ENCODE data around the gene GFOD1.

The GFOD1 gene

DNA sequence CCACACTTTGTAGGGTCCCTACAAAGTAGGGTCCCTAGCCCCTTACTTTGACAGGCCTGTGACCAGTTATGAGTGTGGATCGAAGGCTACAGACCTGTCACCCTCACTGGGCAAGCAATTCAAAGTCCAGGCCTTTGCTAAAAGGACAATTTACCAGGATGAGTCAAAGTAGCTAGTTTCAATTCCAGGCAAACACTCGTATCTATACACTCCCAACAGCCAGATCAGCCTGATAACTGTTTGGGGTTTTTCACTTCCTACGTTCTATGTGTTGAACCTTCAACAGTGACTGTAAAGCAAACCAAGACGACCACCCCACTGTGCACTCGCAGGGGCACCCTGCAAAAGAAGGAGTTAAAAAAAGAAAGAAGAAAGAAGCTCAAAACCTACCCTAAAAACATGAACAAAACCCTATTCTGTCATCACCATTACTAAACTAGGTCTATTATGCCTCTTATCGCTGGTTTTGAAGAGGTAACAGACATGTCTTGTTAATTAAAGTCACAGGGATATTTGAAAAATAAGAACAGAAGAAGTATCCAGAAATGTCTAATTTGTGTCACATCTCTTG is 3.2 kb downstream of the GFOD1 start:
- peak overlapping the region; percentile 59 for H3K27ac Mint-ChIP-seq
- H3K4me1 Mint-ChIP-seq (ENCODE audit: low read depth): peaks cover 40% of the 10 kb centered on the region
- H3K27me3 Mint-ChIP-seq: no peaks in the 10 kb centered on the region
- peaks cover 11% of the 10 kb centered on the region for H3K36me3 Mint-ChIP-seq
- H3K9me3 Mint-ChIP-seq (ENCODE audit: low read depth): no peaks in the 10 kb centered on the region
- H3K4me3 Mint-ChIP-seq: peak overlapping the region; percentile 99

DNA sequence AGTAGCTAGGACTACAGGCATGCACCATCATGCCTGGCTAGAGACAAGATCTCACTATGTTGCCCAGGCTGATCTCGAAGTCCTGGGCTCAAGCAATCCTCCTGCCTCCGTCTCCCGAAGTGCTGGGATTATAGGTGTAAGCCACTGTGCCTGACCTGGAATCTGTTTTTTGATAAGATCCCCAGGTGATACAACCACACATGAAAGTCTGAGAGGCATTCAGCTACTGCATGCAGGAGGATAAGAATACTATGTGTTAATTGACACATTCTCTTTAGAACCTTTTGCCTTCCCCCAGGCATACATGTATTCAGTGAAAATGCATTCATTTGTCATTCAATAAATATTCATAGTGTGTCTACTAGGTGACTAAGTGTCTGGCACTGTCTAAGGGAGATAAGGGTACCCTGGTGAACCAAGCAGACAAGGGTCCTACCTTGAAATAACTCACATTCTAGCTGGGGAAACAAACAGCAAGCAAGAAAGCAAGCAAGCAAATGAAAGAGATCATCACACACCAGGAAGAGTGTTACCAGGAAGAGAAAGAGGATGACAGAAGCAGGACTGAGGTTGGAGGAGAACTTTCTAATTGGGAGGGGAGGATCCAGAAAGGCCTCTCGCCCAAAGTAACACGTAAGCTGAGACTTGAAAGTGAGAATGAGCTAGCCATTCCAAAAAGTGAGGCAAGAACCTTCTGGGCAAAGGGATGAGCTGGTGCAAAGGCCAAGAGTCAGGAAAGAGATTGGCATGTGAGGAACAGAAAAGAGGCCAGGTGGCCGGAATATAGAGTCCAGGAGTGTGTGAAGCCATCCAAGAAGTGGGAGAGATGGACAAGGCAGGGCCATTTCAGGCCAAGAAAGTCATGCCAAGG is 6.5 kb downstream of the GFOD1 start:
- Mint-ChIP-seq H3K4me1 (ENCODE audit: low read depth) (peaks cover 46% of the 10 kb centered on the region), H3K4me3 (no peak overlapping the region), H3K36me3 (peaks cover 13% of the 10 kb centered on the region), H3K27ac (no peak overlapping the region), H3K27me3 (no peaks in the 10 kb centered on the region), H3K9me3 (ENCODE audit: low read depth) (no peaks in the 10 kb centered on the region)

DNA sequence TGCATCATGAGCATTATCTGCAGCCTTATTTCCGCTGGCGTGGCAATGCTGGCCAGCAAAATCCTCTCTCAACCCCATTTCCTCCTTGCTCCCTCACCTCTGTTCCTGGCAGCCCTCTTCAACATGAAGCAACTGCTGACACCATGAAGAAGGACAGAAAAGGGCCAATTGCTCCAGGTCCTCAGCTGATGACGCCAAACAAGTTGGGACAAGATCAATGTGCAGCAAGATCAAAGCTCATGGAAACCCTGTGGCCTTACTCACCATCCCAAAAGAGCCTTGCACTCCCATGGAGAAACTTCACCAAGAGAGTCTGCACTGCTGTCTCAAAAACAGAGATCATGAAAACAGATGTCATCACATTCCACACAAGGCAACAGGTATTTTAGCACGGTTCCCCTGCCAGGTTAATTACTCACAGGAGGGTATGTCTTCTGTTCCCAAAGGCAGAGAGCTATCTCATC is 7.4 kb downstream of the GFOD1 start:
- Mint-ChIP-seq H3K4me3 (no peak overlapping the region), H3K36me3 (peaks cover 13% of the 10 kb centered on the region), H3K4me1 (ENCODE audit: low read depth) (peaks cover 38% of the 10 kb centered on the region), H3K9me3 (ENCODE audit: low read depth) (no peaks in the 10 kb centered on the region), H3K27ac (no peak overlapping the region), H3K27me3 (no peaks in the 10 kb centered on the region)

DNA sequence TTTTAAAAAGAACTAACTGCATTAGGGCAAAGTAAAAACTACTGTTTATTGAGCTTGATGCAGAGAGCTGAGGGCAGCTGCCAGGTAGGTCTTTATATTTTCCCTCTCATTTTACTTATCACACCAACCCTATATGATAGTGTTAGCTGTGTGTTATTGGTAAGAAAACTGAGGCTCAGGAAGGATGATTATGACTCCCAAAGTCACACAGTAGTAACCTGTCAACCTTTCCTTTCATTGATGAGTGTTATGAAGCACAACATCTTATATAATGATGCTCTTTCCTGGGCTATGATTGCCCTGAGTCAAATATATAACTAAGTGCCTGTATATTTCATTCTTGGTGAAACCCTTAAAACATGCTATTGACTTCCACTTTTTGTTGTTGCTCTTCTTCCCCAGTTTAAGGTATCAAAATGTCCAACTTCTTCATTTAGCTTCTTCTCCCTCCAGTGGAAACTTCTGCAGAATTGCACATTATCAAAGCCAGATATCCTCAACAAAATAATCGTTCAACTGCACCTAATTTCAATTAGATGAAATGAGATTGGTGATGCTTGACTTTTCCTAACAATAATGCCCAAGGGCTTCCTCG is 8.1 kb downstream of the GFOD1 start:
- Mint-ChIP-seq H3K9me3 (ENCODE audit: low read depth) (no peaks in the 10 kb centered on the region), H3K4me3 (no peak overlapping the region), H3K27me3 (no peaks in the 10 kb centered on the region), H3K4me1 (ENCODE audit: low read depth) (peaks cover 31% of the 10 kb centered on the region), H3K36me3 (peaks cover 14% of the 10 kb centered on the region), H3K27ac (no peak overlapping the region)

DNA sequence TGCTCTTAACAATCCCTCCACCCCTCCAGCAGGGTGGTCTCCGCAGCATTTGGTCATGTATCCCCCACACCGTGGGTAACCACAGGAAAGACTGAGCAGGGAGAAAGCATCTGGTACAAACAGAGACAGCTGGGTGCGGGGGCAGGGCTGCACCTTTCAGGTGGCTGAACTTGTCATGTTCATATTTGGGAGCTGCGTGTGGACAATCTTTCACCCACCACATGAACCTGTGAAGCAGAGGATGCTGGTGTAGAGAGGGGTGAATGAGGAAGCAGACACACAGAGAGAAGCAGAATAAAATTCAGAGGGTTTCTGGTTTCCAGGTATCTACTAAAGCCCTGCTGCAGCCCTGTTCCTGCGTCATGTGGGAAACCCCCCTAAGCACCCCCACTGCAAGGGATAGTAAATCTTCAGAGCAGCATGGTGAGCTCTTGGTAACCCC is 8.9 kb downstream of the GFOD1 start:
- Mint-ChIP-seq H3K36me3 (peaks cover 13% of the 10 kb centered on the region), H3K27me3 (no peaks in the 10 kb centered on the region), H3K27ac (peak overlapping the region; percentile 1), H3K9me3 (ENCODE audit: low read depth) (no peaks in the 10 kb centered on the region), H3K4me3 (no peak overlapping the region), H3K4me1 (ENCODE audit: low read depth) (peaks cover 23% of the 10 kb centered on the region)

DNA sequence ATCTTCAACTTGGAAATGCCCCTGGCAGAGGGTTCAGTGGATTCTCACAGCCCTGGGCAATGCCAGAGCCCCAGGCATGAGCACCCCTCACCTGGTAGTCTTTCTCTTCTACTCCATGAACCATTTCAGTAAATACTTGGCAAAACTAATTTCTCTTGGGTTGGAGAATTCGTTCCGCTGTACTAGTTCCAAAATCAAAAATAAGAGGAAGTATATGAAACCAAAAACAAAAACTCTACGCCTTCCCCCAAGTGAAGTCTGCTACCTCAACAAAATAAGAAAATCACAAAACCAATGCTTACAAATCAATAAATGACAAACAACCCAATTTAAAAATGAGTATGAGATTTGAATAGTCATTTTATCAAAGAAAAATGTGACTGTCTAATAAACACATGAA is 12.6 kb downstream of the GFOD1 start:
- H3K27me3 Mint-ChIP-seq: no peaks in the 10 kb centered on the region
- H3K4me1 Mint-ChIP-seq (ENCODE audit: low read depth): peaks cover 22% of the 10 kb centered on the region
- no peak overlapping the region for H3K4me3 Mint-ChIP-seq
- H3K36me3 Mint-ChIP-seq: peaks cover 16% of the 10 kb centered on the region
- H3K9me3 Mint-ChIP-seq (ENCODE audit: low read depth): no peaks in the 10 kb centered on the region
- no peak overlapping the region for H3K27ac Mint-ChIP-seq

DNA sequence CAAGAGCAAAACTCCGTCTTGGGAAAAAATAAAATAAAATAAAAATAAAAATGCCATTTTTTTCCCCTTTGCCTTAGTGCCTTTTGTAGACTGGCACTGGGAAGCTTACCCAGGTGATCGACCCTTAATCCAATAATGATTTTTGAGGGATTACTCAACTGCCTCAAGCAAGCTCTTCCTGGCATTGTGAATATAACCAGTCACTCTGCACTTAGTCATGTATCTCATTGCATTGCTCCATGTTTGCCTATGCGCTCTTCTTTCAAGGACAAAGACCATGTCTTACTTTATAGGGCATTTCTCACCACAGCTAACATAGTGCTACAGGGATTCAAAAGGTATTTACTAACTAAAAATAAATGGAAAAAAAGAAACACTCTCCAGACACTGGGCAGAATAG is 13.0 kb downstream of the GFOD1 start:
- H3K9me3 Mint-ChIP-seq (ENCODE audit: low read depth): no peaks in the 10 kb centered on the region
- H3K36me3 Mint-ChIP-seq: peaks cover 18% of the 10 kb centered on the region
- H3K4me3 Mint-ChIP-seq: no peak overlapping the region
- no peak overlapping the region for H3K27ac Mint-ChIP-seq
- H3K4me1 Mint-ChIP-seq (ENCODE audit: low read depth): peaks cover 20% of the 10 kb centered on the region
- H3K27me3 Mint-ChIP-seq: no peaks in the 10 kb centered on the region

DNA sequence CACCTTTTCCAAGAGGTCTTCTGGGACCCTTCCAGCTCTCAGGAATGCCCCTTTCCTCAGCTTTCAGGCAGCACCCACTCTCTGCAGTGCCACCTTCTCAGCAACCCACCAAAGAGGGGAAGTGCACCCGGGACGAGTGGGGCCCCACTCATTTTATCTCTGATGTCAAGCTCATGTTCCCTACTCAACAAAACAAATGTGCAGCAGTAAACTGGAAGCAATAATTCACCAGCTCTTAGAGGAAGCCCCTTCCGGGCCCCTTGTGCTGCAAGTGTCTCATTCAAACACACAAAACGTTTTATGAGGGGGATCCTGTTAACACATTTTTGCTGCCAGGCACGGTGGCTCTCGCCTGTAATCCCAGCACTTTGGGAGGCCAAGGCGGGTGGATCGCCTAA is 13.6 kb downstream of the GFOD1 start:
- Mint-ChIP-seq H3K36me3 (peaks cover 21% of the 10 kb centered on the region), H3K4me3 (no peak overlapping the region), H3K9me3 (ENCODE audit: low read depth) (no peaks in the 10 kb centered on the region), H3K4me1 (ENCODE audit: low read depth) (peaks cover 18% of the 10 kb centered on the region), H3K27me3 (no peaks in the 10 kb centered on the region), H3K27ac (no peak overlapping the region)

DNA sequence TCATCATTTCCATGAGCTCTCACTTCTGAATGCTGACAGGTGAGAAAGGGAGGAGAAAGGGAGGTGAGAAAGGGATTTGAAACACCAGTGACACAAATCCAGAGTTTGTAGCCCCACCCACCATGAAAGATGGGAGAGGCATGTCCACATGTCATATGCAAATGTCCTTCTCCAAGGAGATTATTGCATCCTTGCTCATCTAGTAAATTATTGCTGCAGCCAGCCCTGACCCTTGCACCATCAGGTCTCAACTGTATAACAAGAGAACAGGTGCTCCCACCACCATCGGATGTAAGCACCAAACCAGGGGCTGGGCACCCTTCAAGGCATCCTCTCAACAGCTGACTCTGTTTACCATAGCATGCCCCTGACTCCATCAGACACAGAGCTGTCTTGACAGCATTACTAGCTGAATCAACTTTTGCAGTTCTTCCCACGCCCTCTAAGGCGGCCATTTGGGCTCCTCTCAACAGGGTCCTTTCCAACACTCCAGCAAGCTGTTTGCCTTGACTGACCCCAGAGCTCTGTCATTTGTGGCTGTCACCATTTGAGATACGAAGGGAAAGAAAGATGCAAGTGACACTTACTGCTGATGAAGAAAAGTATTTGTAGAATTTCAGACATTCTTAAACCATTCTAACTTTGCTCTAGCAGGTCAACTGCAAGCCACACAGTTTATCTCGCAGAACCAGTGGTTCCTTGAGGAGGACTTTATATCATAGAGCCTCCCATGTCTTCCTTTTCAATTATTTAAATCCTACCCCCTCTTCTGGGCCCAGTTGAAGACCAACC is 14.2 kb downstream of the GFOD1 start:
- H3K4me1 Mint-ChIP-seq (ENCODE audit: low read depth): peaks cover 12% of the 10 kb centered on the region
- H3K4me3 Mint-ChIP-seq: no peak overlapping the region
- no peaks in the 10 kb centered on the region for H3K27me3 Mint-ChIP-seq
- H3K36me3 Mint-ChIP-seq: peaks cover 20% of the 10 kb centered on the region
- H3K27ac Mint-ChIP-seq: no peak overlapping the region
- no peaks in the 10 kb centered on the region for H3K9me3 Mint-ChIP-seq (ENCODE audit: low read depth)

DNA sequence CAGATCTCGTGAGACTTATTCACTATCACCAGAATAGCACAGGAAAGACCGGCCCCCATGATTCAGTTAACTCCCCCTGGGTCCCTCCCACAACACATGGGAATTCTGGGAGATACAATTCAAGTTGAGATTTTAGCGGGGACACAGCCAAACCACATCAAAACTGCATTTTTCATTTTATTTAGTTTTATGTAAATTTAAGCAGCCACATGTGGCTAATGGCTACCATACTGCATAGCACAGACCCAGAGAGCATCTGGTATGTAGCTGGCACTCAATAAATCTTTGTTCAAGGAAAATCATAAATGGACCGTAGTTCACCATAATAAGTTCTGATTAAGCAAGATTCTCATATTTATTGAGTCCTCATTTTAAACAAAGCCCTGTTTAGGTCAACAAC is 15.3 kb downstream of the GFOD1 start:
- Mint-ChIP-seq H3K36me3 (peaks cover 20% of the 10 kb centered on the region), H3K4me1 (ENCODE audit: low read depth) (peaks cover 14% of the 10 kb centered on the region), H3K27ac (no peak overlapping the region), H3K9me3 (ENCODE audit: low read depth) (no peaks in the 10 kb centered on the region), H3K27me3 (no peaks in the 10 kb centered on the region), H3K4me3 (no peak overlapping the region)

DNA sequence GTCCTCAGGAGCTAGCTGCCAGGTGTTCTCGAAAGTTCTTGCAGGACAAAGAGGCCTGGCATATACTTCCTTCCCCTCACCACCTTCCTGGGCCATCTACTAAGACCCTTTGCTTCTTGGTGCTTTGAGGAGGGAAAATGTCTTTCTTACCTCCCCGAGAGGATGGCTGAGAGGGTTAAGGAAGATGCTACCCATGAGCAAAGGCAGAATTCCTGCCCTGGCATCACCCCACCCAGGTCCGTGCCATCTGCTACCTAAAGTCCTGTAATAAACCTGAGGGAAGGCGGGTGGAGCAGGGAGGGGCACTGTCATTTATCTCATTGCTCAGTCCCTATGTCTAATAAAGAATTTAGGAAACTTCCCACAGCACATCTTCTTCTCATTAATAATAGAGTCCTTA is 16.2 kb downstream of the GFOD1 start:
- Mint-ChIP-seq H3K27me3 (no peaks in the 10 kb centered on the region), H3K4me1 (ENCODE audit: low read depth) (peaks cover 21% of the 10 kb centered on the region), H3K4me3 (no peak overlapping the region), H3K27ac (no peak overlapping the region), H3K9me3 (ENCODE audit: low read depth) (no peaks in the 10 kb centered on the region), H3K36me3 (peaks cover 20% of the 10 kb centered on the region)

DNA sequence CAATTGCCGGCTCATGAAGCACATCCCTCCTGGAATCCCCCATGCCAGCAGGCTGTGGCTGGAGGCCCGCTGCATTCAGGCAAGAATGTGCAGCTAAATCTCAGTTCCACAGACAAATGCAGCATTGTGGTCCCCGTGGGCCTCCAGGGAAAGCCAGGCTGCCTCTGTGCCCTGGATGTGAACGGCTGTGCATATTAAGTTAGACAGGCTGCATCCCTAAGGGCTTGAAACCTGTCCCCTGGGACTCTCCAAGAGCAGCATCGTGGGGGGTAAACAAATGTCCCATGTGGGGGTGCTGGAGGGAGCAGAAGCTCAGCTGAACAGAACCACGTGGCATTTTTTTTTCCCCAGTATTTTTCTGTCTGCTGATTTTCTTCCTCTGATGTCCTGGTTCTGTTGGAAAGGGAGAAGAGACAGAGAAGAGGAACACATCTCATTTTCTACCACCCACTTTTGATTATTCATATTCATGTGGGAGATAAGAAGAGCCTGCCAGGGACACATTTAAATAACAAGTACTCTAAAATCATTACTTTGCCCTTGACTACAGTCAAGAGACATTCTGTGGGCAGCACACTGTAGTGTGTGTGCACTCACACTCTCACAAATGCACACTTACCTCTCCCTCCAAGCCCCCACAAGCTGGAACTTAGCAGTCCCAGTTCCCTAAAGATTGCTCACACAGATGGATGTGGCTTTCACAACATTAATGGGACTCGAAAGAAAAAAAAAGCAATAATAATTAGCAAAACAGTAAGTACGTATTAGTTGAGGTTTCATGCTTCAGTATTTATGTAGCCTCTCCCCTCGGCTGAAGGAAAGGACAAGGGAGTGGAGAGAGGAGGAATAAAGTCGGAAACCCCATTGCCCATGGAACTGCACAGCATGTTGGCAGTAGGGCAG is 16.9 kb downstream of the GFOD1 start:
- Mint-ChIP-seq H3K4me3 (no peak overlapping the region), H3K9me3 (ENCODE audit: low read depth) (no peaks in the 10 kb centered on the region), H3K27me3 (no peaks in the 10 kb centered on the region), H3K36me3 (peaks cover 20% of the 10 kb centered on the region), H3K4me1 (ENCODE audit: low read depth) (peaks cover 28% of the 10 kb centered on the region), H3K27ac (no peak overlapping the region)

DNA sequence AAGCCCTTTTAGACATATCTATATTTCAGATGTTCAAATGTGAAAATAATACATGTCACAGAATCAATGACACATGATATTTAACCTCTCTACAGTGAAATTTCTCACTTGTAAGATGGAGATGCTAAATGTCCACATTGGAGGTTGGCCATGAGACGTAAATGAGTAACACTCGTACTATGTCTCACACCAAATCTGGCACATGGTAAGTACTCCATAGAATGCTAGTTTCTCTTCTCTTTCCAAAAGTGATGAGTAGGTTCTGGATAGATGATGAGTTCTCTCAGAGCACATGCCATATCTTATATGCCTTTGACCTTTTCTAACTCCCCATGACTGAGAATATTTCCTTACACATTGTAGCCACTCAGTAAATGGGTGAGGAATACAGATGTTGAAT is 17.7 kb downstream of the GFOD1 start:
- Mint-ChIP-seq H3K36me3 (peaks cover 19% of the 10 kb centered on the region), H3K27me3 (no peaks in the 10 kb centered on the region), H3K4me3 (no peak overlapping the region), H3K27ac (no peak overlapping the region), H3K9me3 (ENCODE audit: low read depth) (no peaks in the 10 kb centered on the region), H3K4me1 (ENCODE audit: low read depth) (peaks cover 35% of the 10 kb centered on the region)

DNA sequence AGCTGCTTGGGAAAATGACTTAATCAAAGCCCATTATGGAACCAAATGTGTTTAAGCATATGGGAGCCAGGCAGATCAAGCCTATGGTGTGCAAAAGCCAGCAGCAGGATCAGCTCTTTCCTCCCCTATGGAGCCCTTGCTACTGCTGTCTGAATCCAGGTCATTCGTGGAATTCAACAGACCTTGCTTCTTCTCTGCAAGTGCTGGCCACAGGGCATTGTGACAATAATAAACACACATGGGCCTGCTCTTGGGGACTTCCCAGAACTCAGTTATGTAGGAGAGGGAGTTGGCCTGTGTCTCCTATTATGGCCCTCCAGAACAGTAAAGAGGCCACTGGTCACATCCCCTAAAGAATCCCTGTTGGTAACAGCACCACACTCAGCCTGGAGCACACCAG is 18.6 kb downstream of the GFOD1 start:
- Mint-ChIP-seq H3K36me3 (peaks cover 19% of the 10 kb centered on the region), H3K27me3 (no peaks in the 10 kb centered on the region), H3K4me3 (no peak overlapping the region), H3K27ac (no peak overlapping the region), H3K4me1 (ENCODE audit: low read depth) (peaks cover 44% of the 10 kb centered on the region), H3K9me3 (ENCODE audit: low read depth) (no peaks in the 10 kb centered on the region)

Data from activated naive CD8-positive, alpha-beta T cell (primary cell).